A549 (cell line): Measurements from ENCODE around the gene DNAJC19. TPM values are rescaled to one million over a fixed set of nuclear protein-coding genes. Genes with fewer than 3 reads are reported as not detected.
"Not testable (repeated sequence)": the region's sequence is repeated elsewhere in the genome, so short reads cannot be mapped to it uniquely, and the experiment has no call there.

Experiments used
- ATAC-seq, 2 experiments: fragments of 200-7000 bp in 1 of 2; fragments of >200 bp in 1 of 2; cut with Nextera tagmentation in 1 of 2; cut with Tn5 transposase in 1 of 2; 3 replicates each; pipeline versions ENCODE4 v1.8.0 to v1.9.1; 2018 to 2020; ENCODE audit warnings: mild to moderate bottlenecking in 1 of 2, moderate library complexity in 1 of 2
- CTCF ChIA-PET: fragments of 300-600 bp; sonication (Branson Sonifier 250); formaldehyde crosslinking; extraction: SDS; loops from one replicate; lab custom pipeline; 2021; ENCODE audit warnings: antibody characterized with exemption, inconsistent platforms; lab: Yijun Ruan, JAX
- POLR2A ChIA-PET: fragments of 350-600 bp; formaldehyde crosslinking; extraction: SDS; loops from one replicate; lab custom pipeline; 2021; ENCODE audit warnings: antibody characterized with exemption, inconsistent platforms; lab: Yijun Ruan, JAX
- DNase-seq, 2 experiments: peaks; one replicate each; pipeline versions ENCODE4 v3.0.0 to v3.0.0-alpha.2; 2011 to 2016; ENCODE audit warnings: low read depth in 1 of 2, low spot score in 1 of 2
- FAIRE-seq: peaks from 2 replicates; lab custom pipeline; 2011; peaks lifted over from hg19 to GRCh38; lab: Jason Lieb, UNC
- H3K27ac ChIP-seq, 2 experiments: fragments of >200 bp; sonication (Bioruptor Twin); formaldehyde crosslinking; 3 replicates each; pipeline ENCODE4 v1.5.1; 2016 to 2017
- H3K4me1 ChIP-seq: fragments of >200 bp; sonication (Bioruptor Twin); formaldehyde crosslinking; 3 replicates; pipeline ENCODE4 v1.6.1; 2016
- H3K4me2 ChIP-seq: fragments of >200 bp; sonication (Bioruptor Twin); formaldehyde crosslinking; 3 replicates; pipeline ENCODE4 v1.6.1; 2016
- H3K4me3 ChIP-seq: fragments of >200 bp; sonication (Bioruptor Twin); formaldehyde crosslinking; 3 replicates; pipeline ENCODE4 v1.5.1; 2016
- H3K9me3 ChIP-seq: fragments of >200 bp; sonication (Bioruptor Twin); formaldehyde crosslinking; 3 replicates; pipeline ENCODE4 v1.6.1; 2016
- BHLHE40 ChIP-seq: IDR thresholded peaks from 2 replicates; pipeline ENCODE4 v1.6.1; 2012; ENCODE audit warnings: low read depth, low read length, inconsistent platforms
- CBX8 ChIP-seq: fragments of 200-600 bp; sonication (generic); IDR thresholded peaks from 2 replicates; pipeline ENCODE4 v1.6.1; 2016
- CHD4 ChIP-seq: fragments of 200-600 bp; sonication (generic); IDR thresholded peaks from 2 replicates; pipeline ENCODE4 v1.6.1; 2016; ENCODE audit warnings: antibody characterized with exemption, mild to moderate bottlenecking, borderline replicate concordance
- ESRRA ChIP-seq: fragments of 150-350 bp; IDR thresholded peaks from 2 replicates; pipeline ENCODE4 v1.6.1; 2014; ENCODE audit warnings: mild to moderate bottlenecking, low read length, borderline replicate concordance
- FOSB ChIP-seq: fragments of 250-450 bp; sonication (Bioruptor Pico); IDR thresholded peaks from 2 replicates; pipeline ENCODE4 v1.5.0; 2020; ENCODE audit warnings: mild to moderate bottlenecking, moderate library complexity
- FOSL2 ChIP-seq, 2 experiments: fragments of 450-650 bp in 1 of 2; fragments of >200 bp in 1 of 2; sonication (Bioruptor Twin) in 1 of 2; formaldehyde crosslinking; IDR thresholded peaks; 2 replicates each; pipeline versions ENCODE4 v1.5.0 to v1.6.1; 2016 to 2020; ENCODE audit warnings: mild to moderate bottlenecking in 1 of 2, moderate library complexity in 1 of 2
- FOXS1 ChIP-seq: fragments of 250-450 bp; sonication (Bioruptor Pico); IDR thresholded peaks from 2 replicates; pipeline ENCODE4 v1.5.0; 2020; ENCODE audit warnings: mild to moderate bottlenecking, moderate library complexity
- HEYL ChIP-seq: fragments of 250-450 bp; sonication (Bioruptor Pico); IDR thresholded peaks from 2 replicates; pipeline ENCODE4 v1.8.0; 2021; ENCODE audit warnings: mild to moderate bottlenecking, moderate library complexity
- HMGXB4 ChIP-seq: fragments of 250-450 bp; sonication (Bioruptor Pico); IDR thresholded peaks from 2 replicates; pipeline ENCODE4 v1.5.0; 2021; ENCODE audit warnings: mild to moderate bottlenecking, moderate library complexity, borderline replicate concordance
- JUN ChIP-seq, 2 experiments: fragments of >200 bp; sonication (Bioruptor Twin); formaldehyde crosslinking; IDR thresholded peaks; 2 replicates in 1 of 2; 3 replicates in 1 of 2; pipeline ENCODE4 v1.6.1; 2016 to 2017
- NFE2L2 ChIP-seq: fragments of 150-350 bp; conservative IDR thresholded peaks from 2 replicates; pipeline ENCODE4 v1.6.1; 2014; ENCODE audit warnings: low read length
- NR3C1 ChIP-seq: fragments of >200 bp; sonication (Bioruptor Twin); formaldehyde crosslinking; IDR thresholded peaks from 3 replicates; pipeline ENCODE4 v1.6.1; 2017
- RAD21 ChIP-seq, 2 experiments: fragments of >200 bp in 1 of 2; sonication (Bioruptor Twin) in 1 of 2; formaldehyde crosslinking in 1 of 2; IDR thresholded peaks in 1 of 2; conservative IDR thresholded peaks in 1 of 2; 2 replicates in 1 of 2; 3 replicates in 1 of 2; pipeline ENCODE4 v1.6.1; 2012 to 2018; ENCODE audit warnings: inconsistent platforms in 1 of 2
- RCOR1 ChIP-seq: fragments of 150-350 bp; IDR thresholded peaks from 2 replicates; pipeline ENCODE4 v1.6.1; 2014; ENCODE audit warnings: antibody characterized with exemption, low read length, low read depth
- RNF2 ChIP-seq: fragments of 200-600 bp; sonication (generic); IDR thresholded peaks from 2 replicates; pipeline ENCODE4 v1.6.1; 2016; ENCODE audit warnings: low read depth, mild to moderate bottlenecking, antibody characterized with exemption, moderate library complexity, borderline replicate concordance
- SMC3 ChIP-seq: fragments of >200 bp; sonication (Bioruptor Twin); formaldehyde crosslinking; IDR thresholded peaks from 3 replicates; pipeline ENCODE4 v1.6.1; 2018; ENCODE audit warnings: inconsistent platforms
- WGBS: methylation state at CpG from one replicate; pipeline ENCODE4 v1.1.6; 2017; ENCODE audit errors: missing lambda C conversion rate; 5-methylcytosine and 5-hydroxymethylcytosine counted together
- polyA plus RNA-seq, 4 experiments: library from polyadenylated mRNA; depleted of rRNA in 3 of 4; stranded (reverse); fragments of >200 nt; fragmentation: RNase III in 1 of 4; extraction: RNeasy Plus Mini Kit Qiagen cat#74134 plus additional on column Dnase treatment in 1 of 4; gene quantifications; 2 replicates in 3 of 4; 3 replicates in 1 of 4; pipeline ENCODE4 v1.2.3, GENCODE V29; 2011 to 2017
- TF ChIP-seq, protein P1 (sequence below): fragments of 150-350 bp; IDR thresholded peaks from 2 replicates; pipeline ENCODE4 v1.6.1; 2014; ENCODE audit warnings: low read depth, mild to moderate bottlenecking, low read length
- TF ChIP-seq, protein P2 (sequence below): fragments of 250-450 bp; sonication (Bioruptor Pico); IDR thresholded peaks from 2 replicates; pipeline ENCODE4 v1.5.0; 2020; ENCODE audit warnings: low read depth, mild to moderate bottlenecking, moderate library complexity

DNAJC19 gene
- polyA plus RNA-seq, 2 of the 4 experiments (the other 2 are of a cell fraction): 27.7 to 36.8 TPM

- TF ChIP-seq RNF2: no peak
These were observed 2.2 kb downstream of the DNAJC19 start (continued) for GRCh38 chr3:180987344-180987743.

DNA sequence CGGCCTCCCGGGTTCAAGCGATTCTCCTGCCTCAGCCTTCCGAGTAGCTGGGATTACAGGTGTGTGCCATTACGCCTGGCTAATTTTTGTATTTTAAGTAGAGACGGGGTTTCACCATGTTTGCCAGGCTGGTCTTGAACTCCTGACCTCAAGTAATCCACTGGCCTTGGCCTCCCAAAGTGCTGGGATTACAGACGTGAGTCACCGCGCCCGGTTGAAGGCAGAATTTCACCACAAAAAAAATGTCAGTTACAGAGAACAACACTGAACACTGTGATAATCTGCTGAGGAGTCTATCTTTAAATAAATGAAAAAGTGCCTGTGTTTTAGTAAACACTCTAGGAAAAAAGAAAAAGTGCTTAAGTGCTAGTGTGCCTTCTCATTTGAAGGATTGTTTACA, 3.2 kb downstream of the DNAJC19 start:
- POLR2A ChIA-PET: interaction anchor here (0.7 kb wide), 1 partner anchor 299 kb away, joined by 4 read pairs; no protein-coding TSS in a partner anchor
- H3K4me1 ChIP-seq, H3K27ac ChIP-seq, H3K4me3 ChIP-seq, ATAC-seq, FAIRE-seq, H3K4me2 ChIP-seq, CTCF ChIA-PET, H3K9me3 ChIP-seq, DNase-seq: not testable (repeated sequence)
- 94% methylated on average over 10 of the region's 10 CpGs for WGBS

GRCh38 chr3:180983136-180983535, 6.4 kb downstream of the DNAJC19 start:
- Histone ChIP-seq H3K9me3 (no peaks in the 10 kb centered on the region), H3K4me2 (no peak overlapping the region), H3K4me1 (no peaks in the 10 kb centered on the region), H3K4me3 (no peak overlapping the region)
- DNase-seq (no peak), FAIRE-seq (no peak), ATAC-seq (no peak)
- CTCF ChIA-PET: no interaction called here
- no peak for TF ChIP-seq CBX8
- TF ChIP-seq BHLHE40: no peak
- TF ChIP-seq, protein P1, sequence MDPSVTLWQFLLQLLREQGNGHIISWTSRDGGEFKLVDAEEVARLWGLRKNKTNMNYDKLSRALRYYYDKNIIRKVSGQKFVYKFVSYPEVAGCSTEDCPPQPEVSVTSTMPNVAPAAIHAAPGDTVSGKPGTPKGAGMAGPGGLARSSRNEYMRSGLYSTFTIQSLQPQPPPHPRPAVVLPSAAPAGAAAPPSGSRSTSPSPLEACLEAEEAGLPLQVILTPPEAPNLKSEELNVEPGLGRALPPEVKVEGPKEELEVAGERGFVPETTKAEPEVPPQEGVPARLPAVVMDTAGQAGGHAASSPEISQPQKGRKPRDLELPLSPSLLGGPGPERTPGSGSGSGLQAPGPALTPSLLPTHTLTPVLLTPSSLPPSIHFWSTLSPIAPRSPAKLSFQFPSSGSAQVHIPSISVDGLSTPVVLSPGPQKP: no peak
- no peak for TF ChIP-seq ESRRA
- TF ChIP-seq HEYL (CRISPR knock-in tag): no peak
- TF ChIP-seq RCOR1: no peak
- no peak for TF ChIP-seq SMC3
- TF ChIP-seq FOSL2 (IDR thresholded peaks at IDR 0.05): no peak
- TF ChIP-seq FOSL2 (CRISPR knock-in tag; IDR thresholded peaks at IDR 0.05): no peak
- no peak for TF ChIP-seq CHD4
- no peak for TF ChIP-seq NFE2L2
- no peak for TF ChIP-seq FOXS1
- no peak for TF ChIP-seq RAD21 (conservative IDR thresholded peaks at IDR 0.05 in 1 of 2, IDR thresholded peaks at IDR 0.05 in 1 of 2)
- TF ChIP-seq, protein P2, sequence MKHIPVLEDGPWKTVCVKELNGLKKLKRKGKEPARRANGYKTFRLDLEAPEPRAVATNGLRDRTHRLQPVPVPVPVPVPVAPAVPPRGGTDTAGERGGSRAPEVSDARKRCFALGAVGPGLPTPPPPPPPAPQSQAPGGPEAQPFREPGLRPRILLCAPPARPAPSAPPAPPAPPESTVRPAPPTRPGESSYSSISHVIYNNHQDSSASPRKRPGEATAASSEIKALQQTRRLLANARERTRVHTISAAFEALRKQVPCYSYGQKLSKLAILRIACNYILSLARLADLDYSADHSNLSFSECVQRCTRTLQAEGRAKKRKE: no peak
- no peak for TF ChIP-seq JUN (IDR thresholded peaks at IDR 0.05)
- TF ChIP-seq, all 56 proteins: peak for 0
- POLR2A ChIA-PET: no interaction called here
- H3K27ac ChIP-seq: no peak overlapping the region
- 62% methylated on average over 2 of the region's 2 CpGs for WGBS

DNA sequence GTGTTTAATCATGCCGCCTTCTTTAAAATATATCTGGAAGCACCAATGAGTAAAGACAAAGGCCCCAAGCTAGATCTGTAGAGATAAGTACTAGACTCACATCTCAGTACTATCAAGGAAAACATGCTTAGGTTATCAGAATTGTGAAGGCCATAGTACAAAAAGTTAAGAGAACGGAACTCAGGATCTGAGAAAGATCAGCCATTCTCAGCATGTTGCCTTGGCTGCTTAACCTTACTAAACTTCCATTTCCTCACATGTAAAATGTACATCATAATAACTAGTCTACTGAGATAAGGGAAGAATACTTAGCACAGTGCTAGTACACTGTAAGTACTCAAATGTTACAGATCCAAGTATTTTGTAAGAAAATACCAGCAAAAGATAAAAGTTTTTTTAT, 7.6 kb downstream of the DNAJC19 start:
- WGBS: 98% methylated on average over 2 of the region's 2 CpGs
- H3K4me1 ChIP-seq: no peaks in the 10 kb centered on the region
- H3K27ac ChIP-seq: no peak overlapping the region
- H3K9me3 ChIP-seq: no peaks in the 10 kb centered on the region
- TF ChIP-seq HMGXB4 (CRISPR knock-in tag) (no peak), FOSB (no peak), NR3C1 (no peak)
- ChIA-PET POLR2A (no interaction called here), CTCF (interaction anchor here (1.2 kb wide), 1 partner anchor 70 kb away, joined by 3 read pairs; no protein-coding TSS in a partner anchor)
- no peak for ATAC-seq
- DNase-seq: no peak
- H3K4me3 ChIP-seq: no peak overlapping the region
- no peak overlapping the region for H3K4me2 ChIP-seq
- FAIRE-seq: no peak
